Duodenal mucosa (tissue), 2 donors: ENCODE results near the gene SECTM1.
"Not testable (repeated sequence)": the region's sequence is repeated elsewhere in the genome, so short reads cannot be mapped to it uniquely, and the experiment has no call there.

Experiments
- H3K27ac ChIP-seq: one replicate; pipeline ENCODE4 v1.7.0; 2013; ENCODE audit warnings: low read depth, low read length
- H3K27me3 ChIP-seq, 2 donors: one replicate each; pipeline ENCODE4 v1.7.0; 2013; ENCODE audit warnings: low read length in 2 of 2, control low read depth in 1 of 2; ENCODE audit not compliant: insufficient read depth in 2 of 2, control insufficient read depth in 1 of 2
- H3K36me3 ChIP-seq, 2 donors: one replicate each; pipeline ENCODE4 v1.7.0; 2013; ENCODE audit warnings: low read length in 2 of 2, control low read depth in 1 of 2; ENCODE audit not compliant: insufficient read depth in 2 of 2, control insufficient read depth in 1 of 2
- H3K4me1 ChIP-seq, 2 donors: one replicate each; pipeline ENCODE4 v1.7.0; 2013; ENCODE audit warnings: low read length in 2 of 2, control low read depth in 1 of 2; ENCODE audit not compliant: insufficient read depth in 2 of 2, control insufficient read depth in 1 of 2
- H3K4me3 ChIP-seq, 2 donors: one replicate each; pipeline ENCODE4 v1.7.0; 2013; ENCODE audit warnings: low read length in 2 of 2, low read depth in 1 of 2
- H3K9ac ChIP-seq, 2 donors: one replicate each; pipeline ENCODE4 v1.7.0; 2013; ENCODE audit warnings: low read length in 2 of 2, low read depth in 1 of 2
- H3K9me3 ChIP-seq, 2 donors: one replicate each; pipeline ENCODE4 v1.7.0; 2013; ENCODE audit warnings: low read length in 2 of 2, control low read depth in 1 of 2; ENCODE audit not compliant: control insufficient read depth in 1 of 2

SECTM1 gene

GRCh38 chr17:82347994-82348393 is 14.4 kb upstream of the SECTM1 start:
- H3K27me3 ChIP-seq: peaks cover 5 to 11% of the 10 kb centered on the region in 2 donors

GRCh38 chr17:82346342-82347300 is 13.1 kb upstream of the SECTM1 start:
- no peak overlapping the region for H3K9ac ChIP-seq
- no peak overlapping the region for H3K27ac ChIP-seq
- no peaks in the 10 kb centered on the region for H3K9me3 ChIP-seq
- H3K4me1 ChIP-seq: no peaks in the 10 kb centered on the region
- H3K36me3 ChIP-seq: no peaks in the 10 kb centered on the region
- no peak overlapping the region for H3K4me3 ChIP-seq
- peaks cover 5 to 11% of the 10 kb centered on the region in 2 donors for H3K27me3 ChIP-seq

More at GRCh38 chr17:82347994-82348393, 14.4 kb upstream of the SECTM1 start:
- not testable (repeated sequence) for H3K36me3 ChIP-seq, H3K4me3 ChIP-seq, H3K27ac ChIP-seq, H3K4me1 ChIP-seq, H3K9ac ChIP-seq, H3K9me3 ChIP-seq

GRCh38 chr17:82345151-82345976 is 11.8 kb upstream of the SECTM1 start:
- Histone ChIP-seq H3K27ac (no peak overlapping the region), H3K4me1 (no peaks in the 10 kb centered on the region), H3K9me3 (no peaks in the 10 kb centered on the region), H3K4me3 (no peak overlapping the region), H3K9ac (no peak overlapping the region), H3K36me3 (no peaks in the 10 kb centered on the region), H3K27me3 (peaks cover 5 to 7% of the 10 kb centered on the region in 2 donors)

- Histone ChIP-seq H3K36me3 (no peaks in the 10 kb centered on the region), H3K9me3 (no peaks in the 10 kb centered on the region), H3K4me3 (no peak overlapping the region), H3K27ac (no peak overlapping the region), H3K9ac (no peak overlapping the region), H3K27me3 (peaks cover under 1 to 6% of the 10 kb centered on the region in 2 donors), H3K4me1 (peaks cover 3 to 4% of the 10 kb centered on the region in 2 donors)
Measured at GRCh38 chr17:82344175-82344907, 10.8 kb upstream of the SECTM1 start.

GRCh38 chr17:82343560-82343959 is 10.0 kb upstream of the SECTM1 start:
- Histone ChIP-seq H3K27me3 (no peaks in the 10 kb centered on the region), H3K9me3 (no peaks in the 10 kb centered on the region), H3K9ac (no peak overlapping the region)

GRCh38 chr17:82342361-82343079 is 9.0 kb upstream of the SECTM1 start:
- Histone ChIP-seq H3K36me3 (no peaks in the 10 kb centered on the region), H3K9me3 (no peaks in the 10 kb centered on the region), H3K27me3 (no peaks in the 10 kb centered on the region), H3K9ac (no peak overlapping the region), H3K4me3 (no peak overlapping the region), H3K27ac (no peak overlapping the region), H3K4me1 (peaks cover 12% of the 10 kb centered on the region in 2 donors)

More at GRCh38 chr17:82343560-82343959, 10.0 kb upstream of the SECTM1 start:
- no peak overlapping the region for H3K27ac ChIP-seq
- H3K4me3 ChIP-seq: no peak overlapping the region
- H3K36me3 ChIP-seq: no peaks in the 10 kb centered on the region
- peaks cover 11 to 12% of the 10 kb centered on the region in 2 donors for H3K4me1 ChIP-seq

GRCh38 chr17:82339634-82340580 is 6.3 kb upstream of the SECTM1 start:
- peaks cover 12 to 18% of the 10 kb centered on the region in 2 donors for H3K4me1 ChIP-seq
- no peaks in the 10 kb centered on the region for H3K36me3 ChIP-seq
- peak overlapping the region; percentile 55 to 57 for H3K9ac ChIP-seq
- H3K27me3 ChIP-seq: no peaks in the 10 kb centered on the region
- H3K9me3 ChIP-seq: no peaks in the 10 kb centered on the region
- H3K4me3 ChIP-seq: peak overlapping the region; percentile 60 to 67
- H3K27ac ChIP-seq: no peak overlapping the region

GRCh38 chr17:82338858-82339633 is 5.5 kb upstream of the SECTM1 start:
- peak overlapping the region; percentile 55 to 57 for H3K9ac ChIP-seq
- H3K4me1 ChIP-seq: peaks cover 18 to 27% of the 10 kb centered on the region in 2 donors
- H3K27ac ChIP-seq: no peak overlapping the region
- H3K27me3 ChIP-seq: no peaks in the 10 kb centered on the region
- no peaks in the 10 kb centered on the region for H3K9me3 ChIP-seq
- H3K4me3 ChIP-seq: peak overlapping the region; percentile 60 to 67
- no peaks in the 10 kb centered on the region for H3K36me3 ChIP-seq
